ENCODE measurements around the gene PTTG1IP2.

Gene PTTG1IP2

DNA sequence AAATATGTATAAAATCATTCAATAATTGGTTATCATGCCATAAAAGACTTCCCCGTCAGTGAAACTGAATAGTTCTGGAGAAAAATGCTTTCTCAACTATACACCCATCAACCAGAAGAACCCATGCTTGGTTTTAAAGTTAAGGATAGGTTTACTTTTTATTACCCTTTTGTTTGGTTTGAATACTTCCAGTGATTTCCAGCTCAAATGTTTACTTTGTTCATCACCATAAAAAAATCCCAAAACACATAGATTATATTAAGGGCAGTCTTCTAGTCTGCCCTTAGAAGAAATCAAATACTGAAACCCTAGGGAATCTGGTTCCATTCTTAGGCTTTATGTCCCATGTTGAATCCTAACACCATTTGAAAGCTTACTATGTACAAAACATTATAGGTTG is 49.2 kb downstream of the PTTG1IP2 start:
- Histone ChIP-seq H3K9me3 (ENCODE audit: control insufficient read depth, insufficient read depth, low read depth, low read length) (no peaks in the 10 kb centered on the region), H3K4me3 (ENCODE audit: low read depth, low read length) (no peak overlapping the region), H3K36me3 (ENCODE audit: control insufficient read depth in 2 of 2, insufficient read depth in 1 of 2, low read length in 2 of 2) (no peaks in the 10 kb centered on the region), H3K4me1 (ENCODE audit: control insufficient read depth, insufficient read depth, low read length) (0 out of 2 replicates have a peak, but pooled peaks cover 2% of the 10 kb centered on the region), H3K27ac (ENCODE audit: extremely low read depth, low read depth, low read length) (no peak overlapping the region)
- ChIA-PET CTCF (interaction anchor here (1.0 to 1.9 kb wide), 3 partner anchors 11 to 14 kb away, joined by 3 to 8 read pairs (median 5); no protein-coding TSS in a partner anchor), POLR2A (no interaction called here)
- TF ChIP-seq, protein P1, sequence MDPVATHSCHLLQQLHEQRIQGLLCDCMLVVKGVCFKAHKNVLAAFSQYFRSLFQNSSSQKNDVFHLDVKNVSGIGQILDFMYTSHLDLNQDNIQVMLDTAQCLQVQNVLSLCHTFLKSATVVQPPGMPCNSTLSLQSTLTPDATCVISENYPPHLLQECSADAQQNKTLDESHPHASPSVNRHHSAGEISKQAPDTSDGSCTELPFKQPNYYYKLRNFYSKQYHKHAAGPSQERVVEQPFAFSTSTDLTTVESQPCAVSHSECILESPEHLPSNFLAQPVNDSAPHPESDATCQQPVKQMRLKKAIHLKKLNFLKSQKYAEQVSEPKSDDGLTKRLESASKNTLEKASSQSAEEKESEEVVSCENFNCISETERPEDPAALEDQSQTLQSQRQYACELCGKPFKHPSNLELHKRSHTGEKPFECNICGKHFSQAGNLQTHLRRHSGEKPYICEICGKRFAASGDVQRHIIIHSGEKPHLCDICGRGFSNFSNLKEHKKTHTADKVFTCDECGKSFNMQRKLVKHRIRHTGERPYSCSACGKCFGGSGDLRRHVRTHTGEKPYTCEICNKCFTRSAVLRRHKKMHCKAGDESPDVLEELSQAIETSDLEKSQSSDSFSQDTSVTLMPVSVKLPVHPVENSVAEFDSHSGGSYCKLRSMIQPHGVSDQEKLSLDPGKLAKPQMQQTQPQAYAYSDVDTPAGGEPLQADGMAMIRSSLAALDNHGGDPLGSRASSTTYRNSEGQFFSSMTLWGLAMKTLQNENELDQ (tag by site-specific recombination; IDR thresholded peaks at IDR 0.05; ENCODE audit: low read depth), result no peak
- TF ChIP-seq BCL11A (tag by site-specific recombination; IDR thresholded peaks at IDR 0.05; ENCODE audit: low read depth), result no peak
- no peak for TF ChIP-seq ZNF114 (tag by site-specific recombination; IDR thresholded peaks at IDR 0.05)
- no peak for TF ChIP-seq SP2 (tag by site-specific recombination; IDR thresholded peaks at IDR 0.05)

DNA sequence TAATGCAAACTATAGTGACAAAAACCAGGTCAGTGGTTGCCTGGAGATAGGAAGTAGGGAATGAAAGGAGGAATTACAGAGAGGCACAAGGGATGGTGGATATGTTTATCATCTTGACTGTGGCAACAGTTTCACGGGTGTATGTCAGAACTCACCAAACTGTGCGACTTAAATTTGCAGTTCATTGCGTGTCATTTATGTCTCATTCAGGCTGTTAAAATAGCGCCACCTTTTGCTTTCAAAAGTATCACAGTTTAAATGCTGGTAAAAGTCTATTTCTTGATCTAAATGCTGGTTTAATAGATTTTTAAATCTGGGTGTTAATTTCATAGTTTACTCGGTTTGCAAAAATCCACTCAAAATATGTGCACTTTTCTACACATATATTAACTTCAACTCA is 51.0 kb downstream of the PTTG1IP2 start:
- 0 out of 2 replicates have a peak, but pooled peaks cover 2% of the 10 kb centered on the region for H3K4me1 ChIP-seq (ENCODE audit: control insufficient read depth, insufficient read depth, low read length)
- CTCF ChIA-PET, result interaction anchor here (1.4 kb wide), 1 partner anchor 54 kb away, joined by 3 read pairs; no protein-coding TSS in a partner anchor
- no peak overlapping the region for H3K4me3 ChIP-seq (ENCODE audit: low read depth, low read length)
- no peaks in the 10 kb centered on the region for H3K36me3 ChIP-seq (ENCODE audit: control insufficient read depth in 2 of 2, insufficient read depth in 1 of 2, low read length in 2 of 2)
- H3K27ac ChIP-seq (ENCODE audit: extremely low read depth, low read depth, low read length), result no peak overlapping the region
- H3K9me3 ChIP-seq (ENCODE audit: control insufficient read depth, insufficient read depth, low read depth, low read length), result no peaks in the 10 kb centered on the region
- POLR2A ChIA-PET, result no interaction called here
- TF ChIP-seq ZNF223 (tag by site-specific recombination; IDR thresholded peaks at IDR 0.05) (no peak), ZNF544 (tag by site-specific recombination; IDR thresholded peaks at IDR 0.05) (no peak), ZFP41 (tag by site-specific recombination; IDR thresholded peaks at IDR 0.05; ENCODE audit: borderline replicate concordance) (no peak), SP2 (tag by site-specific recombination; IDR thresholded peaks at IDR 0.05) (no peak), ZSCAN16 (tag by site-specific recombination; IDR thresholded peaks at IDR 0.05) (no peak), ZNF664 (tag by site-specific recombination; IDR thresholded peaks at IDR 0.05) (no peak), MZF1 (tag by site-specific recombination; IDR thresholded peaks at IDR 0.05; ENCODE audit: borderline replicate concordance) (no peak), ZNF473 (tag by site-specific recombination; IDR thresholded peaks at IDR 0.05) (no peak), ZFP3 (tag by site-specific recombination; IDR thresholded peaks at IDR 0.05; ENCODE audit: low read depth) (no peak), GFI1B (tag by site-specific recombination; IDR thresholded peaks at IDR 0.05) (no peak), ZNF121 (tag by site-specific recombination; IDR thresholded peaks at IDR 0.05) (no peak), ZNF274 (IDR thresholded peaks at IDR 0.05; ENCODE audit: low read length) (no peak), ZNF274 (tag by site-specific recombination; IDR thresholded peaks at IDR 0.05; ENCODE audit: borderline replicate concordance) (no peak)
- TF ChIP-seq, protein P2, sequence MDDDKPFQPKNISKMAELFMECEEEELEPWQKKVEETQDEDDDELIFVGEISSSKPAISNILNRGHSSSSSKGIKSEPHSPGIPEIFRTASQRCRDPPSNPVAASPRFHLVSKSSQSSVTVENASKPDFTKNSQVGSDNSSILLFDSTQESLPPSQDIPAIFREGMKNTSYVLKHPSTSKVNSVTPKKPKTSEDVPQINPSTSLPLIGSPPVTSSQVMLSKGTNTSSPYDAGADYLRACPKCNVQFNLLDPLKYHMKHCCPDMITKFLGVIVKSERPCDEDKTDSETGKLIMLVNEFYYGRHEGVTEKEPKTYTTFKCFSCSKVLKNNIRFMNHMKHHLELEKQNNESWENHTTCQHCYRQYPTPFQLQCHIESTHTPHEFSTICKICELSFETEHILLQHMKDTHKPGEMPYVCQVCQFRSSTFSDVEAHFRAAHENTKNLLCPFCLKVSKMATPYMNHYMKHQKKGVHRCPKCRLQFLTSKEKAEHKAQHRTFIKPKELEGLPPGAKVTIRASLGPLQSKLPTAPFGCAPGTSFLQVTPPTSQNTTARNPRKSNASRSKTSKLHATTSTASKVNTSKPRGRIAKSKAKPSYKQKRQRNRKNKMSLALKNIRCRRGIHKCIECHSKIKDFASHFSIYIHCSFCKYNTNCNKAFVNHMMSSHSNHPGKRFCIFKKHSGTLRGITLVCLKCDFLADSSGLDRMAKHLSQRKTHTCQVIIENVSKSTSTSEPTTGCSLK (tag by site-specific recombination; IDR thresholded peaks at IDR 0.05), result no peak
- TF ChIP-seq, protein P3, sequence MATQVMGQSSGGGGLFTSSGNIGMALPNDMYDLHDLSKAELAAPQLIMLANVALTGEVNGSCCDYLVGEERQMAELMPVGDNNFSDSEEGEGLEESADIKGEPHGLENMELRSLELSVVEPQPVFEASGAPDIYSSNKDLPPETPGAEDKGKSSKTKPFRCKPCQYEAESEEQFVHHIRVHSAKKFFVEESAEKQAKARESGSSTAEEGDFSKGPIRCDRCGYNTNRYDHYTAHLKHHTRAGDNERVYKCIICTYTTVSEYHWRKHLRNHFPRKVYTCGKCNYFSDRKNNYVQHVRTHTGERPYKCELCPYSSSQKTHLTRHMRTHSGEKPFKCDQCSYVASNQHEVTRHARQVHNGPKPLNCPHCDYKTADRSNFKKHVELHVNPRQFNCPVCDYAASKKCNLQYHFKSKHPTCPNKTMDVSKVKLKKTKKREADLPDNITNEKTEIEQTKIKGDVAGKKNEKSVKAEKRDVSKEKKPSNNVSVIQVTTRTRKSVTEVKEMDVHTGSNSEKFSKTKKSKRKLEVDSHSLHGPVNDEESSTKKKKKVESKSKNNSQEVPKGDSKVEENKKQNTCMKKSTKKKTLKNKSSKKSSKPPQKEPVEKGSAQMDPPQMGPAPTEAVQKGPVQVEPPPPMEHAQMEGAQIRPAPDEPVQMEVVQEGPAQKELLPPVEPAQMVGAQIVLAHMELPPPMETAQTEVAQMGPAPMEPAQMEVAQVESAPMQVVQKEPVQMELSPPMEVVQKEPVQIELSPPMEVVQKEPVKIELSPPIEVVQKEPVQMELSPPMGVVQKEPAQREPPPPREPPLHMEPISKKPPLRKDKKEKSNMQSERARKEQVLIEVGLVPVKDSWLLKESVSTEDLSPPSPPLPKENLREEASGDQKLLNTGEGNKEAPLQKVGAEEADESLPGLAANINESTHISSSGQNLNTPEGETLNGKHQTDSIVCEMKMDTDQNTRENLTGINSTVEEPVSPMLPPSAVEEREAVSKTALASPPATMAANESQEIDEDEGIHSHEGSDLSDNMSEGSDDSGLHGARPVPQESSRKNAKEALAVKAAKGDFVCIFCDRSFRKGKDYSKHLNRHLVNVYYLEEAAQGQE (tag by site-specific recombination; IDR thresholded peaks at IDR 0.05), result no peak

Data from HEK293 (cell line).